CD4-positive, alpha-beta T cell (primary cell): Measurements from ENCODE around the gene NTN1. TPM values are rescaled to one million over a fixed set of nuclear protein-coding genes. Genes with fewer than 3 reads are reported as not detected.
"Not testable (repeated sequence)": the region's sequence is repeated elsewhere in the genome, so short reads cannot be mapped to it uniquely, and the experiment has no call there.

ENCODE experiments used
- ATAC-seq: fragments of 200-7000 bp; cut with Tn5 transposase; one replicate; pipeline ENCODE4 v1.10.0; 2022; ENCODE audit warnings: mild to moderate bottlenecking; ENCODE audit not compliant: poor library complexity
- CTCF ChIA-PET: fragments of 350-600 bp; sonication (Branson Sonifier 250); formaldehyde crosslinking; loops from one replicate; lab custom pipeline; 2021; ENCODE audit warnings: antibody characterized with exemption, inconsistent platforms; lab: Charles Lee
- POLR2A ChIA-PET: fragments of 350-600 bp; sonication (Branson Sonifier 250); formaldehyde crosslinking; loops from one replicate; lab custom pipeline; 2021; ENCODE audit warnings: antibody characterized with exemption, inconsistent platforms; lab: Charles Lee
- DNase-seq, 14 experiments: peaks; one replicate each; pipeline ENCODE4 v3.0.0-alpha.2; 2013 to 2020; ENCODE audit warnings: mixed read lengths in 2 of 14
- H3K27ac ChIP-seq, 2 donors: one replicate each; pipeline versions ENCODE4 v1.5.1 to v1.7.0; 2013; ENCODE audit warnings: low read length in 2 of 2, low read depth in 1 of 2, mild to moderate bottlenecking in 1 of 2
- H3K27me3 ChIP-seq, 2 experiments: 1 replicate in 1 of 2; 2 replicates in 1 of 2; pipeline versions ENCODE4 v1.6.1 to v1.7.0; 2013; ENCODE audit warnings: low read length in 2 of 2, control low read depth in 1 of 2, mild to moderate bottlenecking in 1 of 2, moderate library complexity in 1 of 2; ENCODE audit not compliant: insufficient read depth in 2 of 2, control insufficient read depth in 1 of 2
- H3K36me3 ChIP-seq: one replicate; pipeline ENCODE4 v1.6.1; 2013; ENCODE audit warnings: low read length, control low read depth; ENCODE audit not compliant: insufficient read depth
- H3K4me1 ChIP-seq: one replicate; pipeline ENCODE4 v1.6.1; 2013; ENCODE audit warnings: low read length, control low read depth; ENCODE audit not compliant: insufficient read depth
- H3K4me3 ChIP-seq: one replicate; pipeline ENCODE4 v1.5.1; 2013; ENCODE audit warnings: mild to moderate bottlenecking, low read length, moderate library complexity
- H3K9me3 ChIP-seq, 2 experiments: 1 replicate in 1 of 2; 2 replicates in 1 of 2; pipeline versions ENCODE4 v1.6.1 to v1.7.0; 2013; ENCODE audit warnings: low read length in 2 of 2, mild to moderate bottlenecking in 2 of 2, control low read depth in 1 of 2, moderate library complexity in 1 of 2; ENCODE audit not compliant: control insufficient read depth in 1 of 2, insufficient read depth in 1 of 2
- H3K27ac Mint-ChIP-seq: one replicate; pipeline ENCODE4 v1.8.0; 2020; ENCODE audit warnings: mixed read lengths
- H3K27me3 Mint-ChIP-seq: one replicate; pipeline ENCODE4 v1.8.0; 2021; ENCODE audit warnings: mixed read lengths
- H3K36me3 Mint-ChIP-seq: one replicate; pipeline ENCODE4 v1.8.0; 2021; ENCODE audit warnings: low read depth, mixed read lengths
- H3K4me1 Mint-ChIP-seq: one replicate; pipeline ENCODE4 v1.8.0; 2021; ENCODE audit warnings: low read depth, mixed read lengths
- H3K4me3 Mint-ChIP-seq: one replicate; pipeline ENCODE4 v1.8.0; 2020; ENCODE audit warnings: mild to moderate bottlenecking, mixed read lengths
- H3K9me3 Mint-ChIP-seq: one replicate; pipeline ENCODE4 v1.8.0; 2020; ENCODE audit warnings: mixed read lengths
- intact Hi-C, 2 experiments: fragments of 100-400 bp; cut with DNase I in 1 of 2; cut with micrococcal nuclease in 1 of 2; formaldehyde crosslinking; loops; one replicate each; pipeline versions ENCODE4 v1.15.1 to v1.9.0; 2023 to 2025; cut with DNase I, micrococcal nuclease
- total RNA-seq, 174 experiments: library from RNA in 2 of 174; stranded (reverse) in 2 of 174; gene quantifications; one replicate each; pipeline ENCODE4 v1.2.3 and lab custom pipeline; 2021 to 2026
- TF ChIP-seq, protein P1 (sequence below): fragments of 200-600 bp; IDR thresholded peaks from one replicate; pipeline ENCODE4 v1.8.0; 2022; ENCODE audit warnings: antibody characterized with exemption, mild to moderate bottlenecking

The NTN1 gene
- total RNA-seq, 2 experiments from 2014 or later, result 0.08 to 0.14 TPM

- CTCF ChIA-PET, result no interaction called here
- intact Hi-C loops, result no loop called here
- no peaks in the 10 kb centered on the region for H3K36me3 Mint-ChIP-seq
- peaks cover 4% of the 10 kb centered on the region for H3K27me3 Mint-ChIP-seq
- no peaks in the 10 kb centered on the region for H3K36me3 ChIP-seq
- no peak overlapping the region for H3K4me3 ChIP-seq
- no peaks in the 10 kb centered on the region for H3K9me3 Mint-ChIP-seq
- POLR2A ChIA-PET, result no interaction called here
- TF ChIP-seq, protein P1, sequence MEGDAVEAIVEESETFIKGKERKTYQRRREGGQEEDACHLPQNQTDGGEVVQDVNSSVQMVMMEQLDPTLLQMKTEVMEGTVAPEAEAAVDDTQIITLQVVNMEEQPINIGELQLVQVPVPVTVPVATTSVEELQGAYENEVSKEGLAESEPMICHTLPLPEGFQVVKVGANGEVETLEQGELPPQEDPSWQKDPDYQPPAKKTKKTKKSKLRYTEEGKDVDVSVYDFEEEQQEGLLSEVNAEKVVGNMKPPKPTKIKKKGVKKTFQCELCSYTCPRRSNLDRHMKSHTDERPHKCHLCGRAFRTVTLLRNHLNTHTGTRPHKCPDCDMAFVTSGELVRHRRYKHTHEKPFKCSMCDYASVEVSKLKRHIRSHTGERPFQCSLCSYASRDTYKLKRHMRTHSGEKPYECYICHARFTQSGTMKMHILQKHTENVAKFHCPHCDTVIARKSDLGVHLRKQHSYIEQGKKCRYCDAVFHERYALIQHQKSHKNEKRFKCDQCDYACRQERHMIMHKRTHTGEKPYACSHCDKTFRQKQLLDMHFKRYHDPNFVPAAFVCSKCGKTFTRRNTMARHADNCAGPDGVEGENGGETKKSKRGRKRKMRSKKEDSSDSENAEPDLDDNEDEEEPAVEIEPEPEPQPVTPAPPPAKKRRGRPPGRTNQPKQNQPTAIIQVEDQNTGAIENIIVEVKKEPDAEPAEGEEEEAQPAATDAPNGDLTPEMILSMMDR, result no peak
- H3K4me1 Mint-ChIP-seq, result no peaks in the 10 kb centered on the region
- H3K4me3 Mint-ChIP-seq, result no peak overlapping the region
- no peak overlapping the region for H3K27ac ChIP-seq
- ATAC-seq (no peak), DNase-seq (no peak)
- no peaks in the 10 kb centered on the region for H3K4me1 ChIP-seq
- no peaks in the 10 kb centered on the region for H3K27me3 ChIP-seq
- H3K9me3 ChIP-seq, result peaks cover 0 to 3% of the 10 kb centered on the region in 2 experiments
- H3K27ac Mint-ChIP-seq, result no peak overlapping the region
Observed at GRCh38 chr17:9150446-9151090, 129.3 kb downstream of the NTN1 start.

GRCh38 chr17:9151091-9151490 lies 129.8 kb downstream of the NTN1 start:
- no peaks in the 10 kb centered on the region for H3K36me3 Mint-ChIP-seq

GRCh38 chr17:9151740-9152139 lies 130.4 kb downstream of the NTN1 start:
- intact Hi-C loops, ATAC-seq: not testable (repeated sequence)

More at GRCh38 chr17:9151091-9151490, 129.8 kb downstream of the NTN1 start:
- Histone ChIP-seq H3K9me3 (peaks cover 0 to 3% of the 10 kb centered on the region in 2 experiments), H3K4me3 (no peak overlapping the region), H3K27ac (no peak overlapping the region), H3K4me1 (no peaks in the 10 kb centered on the region), H3K36me3 (no peaks in the 10 kb centered on the region), H3K27me3 (no peaks in the 10 kb centered on the region)
- no peak for DNase-seq
- no peaks in the 10 kb centered on the region for H3K4me1 Mint-ChIP-seq
- TF ChIP-seq, protein P1, result no peak
- ChIA-PET POLR2A (no interaction called here), CTCF (no interaction called here)
- intact Hi-C loops, result no loop called here
- H3K9me3 Mint-ChIP-seq, result no peaks in the 10 kb centered on the region
- no peak for ATAC-seq
- H3K27ac Mint-ChIP-seq, result no peak overlapping the region
- H3K27me3 Mint-ChIP-seq, result peaks cover 4% of the 10 kb centered on the region
- no peak overlapping the region for H3K4me3 Mint-ChIP-seq

More at GRCh38 chr17:9151740-9152139, 130.4 kb downstream of the NTN1 start:
- H3K27me3 Mint-ChIP-seq, H3K36me3 Mint-ChIP-seq, H3K4me1 Mint-ChIP-seq, H3K36me3 ChIP-seq, H3K4me3 ChIP-seq, H3K27ac ChIP-seq, POLR2A ChIA-PET, H3K27ac Mint-ChIP-seq, H3K27me3 ChIP-seq, H3K4me1 ChIP-seq, H3K9me3 ChIP-seq, H3K4me3 Mint-ChIP-seq, CTCF ChIA-PET, H3K9me3 Mint-ChIP-seq, DNase-seq: not testable (repeated sequence)
